ENCODE measurements around the gene CEMIP2.

The CEMIP2 gene

DNA sequence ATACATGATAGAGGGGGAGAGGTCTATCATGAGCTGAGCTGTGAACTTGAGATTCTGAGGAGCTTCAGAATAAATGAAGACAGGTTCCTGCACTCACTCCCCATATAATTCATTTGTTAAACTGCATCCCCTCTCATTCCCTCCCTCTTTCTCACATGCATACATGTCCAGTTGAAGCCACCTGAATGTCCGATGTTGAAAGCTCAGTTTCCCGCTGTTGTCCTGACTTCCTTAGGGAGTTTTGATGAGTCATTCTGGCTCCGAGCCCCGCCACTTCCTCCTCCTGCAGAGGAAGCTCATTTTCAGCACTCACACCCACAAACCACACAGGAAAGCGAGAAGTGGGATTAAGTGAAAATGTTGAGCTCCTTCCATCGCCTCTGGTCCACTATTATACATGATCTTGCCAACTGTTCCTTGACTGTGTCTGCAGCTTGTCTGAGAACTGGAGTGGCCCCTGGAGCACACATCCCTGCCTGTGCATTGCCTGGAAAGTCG lies 121.2 kb downstream of the CEMIP2 start:
- DNase-seq (ENCODE audit: low read depth), result peak; percentile 91

DNA sequence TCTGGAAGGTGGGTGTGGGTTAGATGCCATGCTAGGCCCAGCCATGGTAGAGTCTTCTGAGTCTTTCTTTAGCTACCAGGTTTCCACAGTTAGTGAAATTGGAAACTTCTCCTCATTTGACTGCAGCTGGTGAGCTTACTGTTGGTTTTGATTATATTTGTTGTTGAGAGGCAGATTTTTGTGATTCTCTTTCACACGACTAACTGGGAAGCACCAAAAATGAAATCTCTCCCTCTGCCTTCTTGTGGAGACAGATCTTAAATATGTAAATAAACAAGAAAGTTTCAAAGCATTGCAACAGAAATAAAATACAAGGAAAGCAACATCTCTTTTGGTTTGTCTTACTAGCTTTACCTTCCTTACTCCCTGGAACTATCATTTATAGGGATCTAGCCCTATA lies 122.2 kb downstream of the CEMIP2 start:
- DNase-seq (ENCODE audit: low read depth), result peak; percentile 21

DNA sequence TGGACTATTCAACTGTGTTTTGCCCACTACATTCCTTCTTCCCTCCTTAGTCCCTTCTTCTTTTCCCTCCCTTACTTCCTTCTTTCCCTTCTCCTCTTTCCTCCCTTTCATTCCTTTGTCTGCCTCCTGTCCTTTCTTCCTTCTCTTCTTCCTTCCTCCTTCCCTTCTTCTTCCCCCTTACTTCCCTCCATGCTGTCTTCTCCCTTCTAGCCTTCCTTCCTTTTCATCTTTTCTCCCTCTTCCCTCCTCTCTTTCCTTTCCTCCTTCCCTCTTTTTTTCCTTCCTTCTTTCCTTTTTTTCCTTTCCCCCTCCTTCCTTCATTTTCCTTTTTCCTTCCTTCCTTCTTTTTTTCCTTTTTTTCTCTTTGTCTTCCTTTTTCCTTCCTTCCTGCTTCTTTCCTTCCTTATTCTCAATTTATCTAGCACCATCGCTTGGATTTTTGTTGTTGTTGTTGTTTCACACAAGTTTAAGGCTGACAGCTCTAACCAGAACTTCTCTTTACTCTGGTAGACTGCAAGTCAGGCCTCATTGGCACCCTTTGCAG lies 123.4 kb downstream of the CEMIP2 start:
- DNase-seq (ENCODE audit: low read depth), result no peak

DNA sequence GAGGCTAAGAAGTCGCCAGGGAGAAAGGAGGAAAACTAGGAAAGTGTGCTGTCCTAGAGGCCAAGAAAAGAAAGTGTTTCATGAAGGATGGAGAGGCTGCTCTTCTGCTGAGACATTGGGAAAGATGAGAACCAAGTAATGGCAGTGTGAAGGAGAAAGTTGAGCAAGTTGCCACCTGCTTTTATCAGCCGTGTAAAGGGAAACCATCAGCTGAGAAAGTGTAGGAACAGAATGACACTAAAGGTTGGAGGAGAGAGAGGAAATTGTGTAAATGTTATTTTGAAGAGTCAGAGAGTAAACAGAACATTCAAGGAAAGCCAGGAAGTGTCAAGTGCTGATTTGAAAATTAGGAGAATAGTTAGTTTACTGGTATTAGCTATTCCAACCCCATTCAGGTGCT lies 125.0 kb downstream of the CEMIP2 start:
- no peak for DNase-seq (ENCODE audit: low read depth)

DNA sequence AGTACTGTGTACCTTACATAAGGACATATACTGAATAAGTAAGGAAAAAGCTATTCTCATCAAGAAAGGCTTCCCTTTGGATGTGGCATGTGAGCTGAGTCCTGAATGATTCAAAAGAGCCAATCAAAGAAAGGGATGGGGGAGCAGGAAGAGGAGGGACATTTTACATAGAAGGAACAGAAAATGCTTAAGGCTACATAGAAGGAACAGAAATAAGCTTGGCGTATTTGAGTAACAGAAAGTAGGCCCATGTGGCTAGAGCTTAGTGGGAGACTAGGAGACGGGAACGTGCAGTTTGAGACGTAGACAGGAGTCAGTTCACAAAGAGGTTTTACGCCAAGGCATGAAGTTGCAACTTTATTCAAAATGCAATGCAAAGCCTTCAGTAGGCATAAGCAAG lies 126.3 kb downstream of the CEMIP2 start:
- DNase-seq (ENCODE audit: low read depth), result no peak

DNA sequence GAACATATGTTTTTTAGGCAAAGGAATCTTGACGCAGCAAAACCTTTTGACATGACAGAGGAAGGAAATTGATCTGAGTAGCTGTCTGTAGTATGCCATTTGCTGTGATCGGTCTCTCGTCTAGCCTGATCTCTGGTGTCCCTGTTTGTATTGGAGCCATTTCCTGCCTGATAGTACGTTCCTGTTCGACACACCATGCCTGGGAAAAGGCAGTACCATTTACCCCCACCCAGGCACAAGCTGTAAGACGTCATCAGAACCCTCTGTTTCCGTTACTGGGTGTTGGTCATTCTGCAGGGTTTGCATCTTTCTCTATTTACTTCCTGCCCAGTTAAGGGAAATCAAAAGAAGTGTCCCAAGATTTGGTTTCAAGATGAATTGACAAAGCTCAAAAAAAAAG lies 129.7 kb downstream of the CEMIP2 start:
- DNase-seq (ENCODE audit: low read depth), result no peak

DNA sequence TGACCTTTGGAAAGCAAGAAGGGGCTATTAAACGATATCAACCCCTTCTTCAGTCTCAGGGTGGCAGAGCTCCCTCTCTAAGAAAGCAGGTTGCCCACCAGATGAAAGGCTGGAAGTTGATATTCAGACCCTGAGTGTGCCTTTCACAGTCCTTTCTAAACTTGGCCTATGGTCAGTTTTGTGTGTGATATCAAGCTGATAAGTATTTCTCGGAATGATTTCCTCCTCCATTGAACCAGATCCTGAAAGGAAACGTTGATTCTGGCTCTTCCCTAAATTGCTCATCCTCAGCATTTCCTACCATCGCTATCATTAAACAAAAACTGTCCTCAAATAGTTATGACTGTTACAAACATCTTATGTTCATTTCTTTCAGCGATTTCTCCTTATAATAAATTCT lies 130.4 kb downstream of the CEMIP2 start:
- no peak for DNase-seq (ENCODE audit: low read depth)

DNA sequence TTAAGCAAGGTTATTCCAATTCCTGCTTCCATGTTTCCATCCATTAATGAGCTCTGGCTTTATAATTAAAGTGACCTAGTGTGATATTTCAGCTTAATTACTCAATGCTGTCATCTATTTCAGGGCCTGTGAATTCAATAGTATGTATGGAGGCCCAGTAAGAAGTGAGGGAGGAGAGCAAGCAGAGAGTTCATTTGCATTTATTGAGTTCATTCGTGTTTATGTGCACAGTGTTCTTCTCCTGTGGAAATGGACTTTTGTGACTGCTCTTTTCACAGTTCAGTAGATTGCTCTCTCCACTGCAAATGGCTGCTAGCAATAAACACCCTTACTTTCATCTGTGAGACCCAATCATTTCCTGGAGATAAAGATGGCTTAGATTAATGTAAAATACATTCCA lies 130.9 kb downstream of the CEMIP2 start:
- no peak for DNase-seq (ENCODE audit: low read depth)

DNA sequence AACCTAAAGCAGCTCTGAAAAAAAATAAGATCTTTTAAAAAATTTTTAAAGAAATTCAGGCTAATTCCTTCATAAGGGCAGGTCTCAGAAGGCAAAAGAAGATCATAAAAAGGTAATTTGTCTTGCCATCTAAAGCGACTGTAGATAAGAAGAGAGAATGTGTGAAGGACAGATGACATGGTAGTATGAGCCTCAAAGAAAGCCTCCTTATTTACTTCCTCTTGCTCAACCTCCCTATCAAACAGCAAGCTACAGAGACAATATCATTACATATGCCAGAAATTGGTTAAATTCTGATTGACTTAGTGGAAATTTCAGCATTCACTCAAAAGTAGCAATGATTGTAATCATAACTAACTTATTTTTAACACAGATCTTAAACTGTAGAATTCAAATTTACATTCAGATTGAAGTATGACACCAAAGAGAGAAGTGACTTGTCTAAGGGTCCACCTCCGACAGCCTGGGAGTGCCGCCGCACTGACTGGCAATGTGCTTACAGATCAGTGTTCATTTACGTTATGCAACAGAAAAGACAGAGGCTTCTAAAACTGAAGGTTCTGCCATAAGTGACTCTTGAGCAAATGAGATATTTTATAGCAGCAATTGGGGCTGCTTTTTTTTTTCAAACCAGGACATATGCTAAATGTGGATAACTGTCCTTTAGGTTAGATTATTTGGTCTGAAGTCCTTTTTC lies 132.0 kb downstream of the CEMIP2 start:
- DNase-seq (ENCODE audit: low read depth), result no peak

DNA sequence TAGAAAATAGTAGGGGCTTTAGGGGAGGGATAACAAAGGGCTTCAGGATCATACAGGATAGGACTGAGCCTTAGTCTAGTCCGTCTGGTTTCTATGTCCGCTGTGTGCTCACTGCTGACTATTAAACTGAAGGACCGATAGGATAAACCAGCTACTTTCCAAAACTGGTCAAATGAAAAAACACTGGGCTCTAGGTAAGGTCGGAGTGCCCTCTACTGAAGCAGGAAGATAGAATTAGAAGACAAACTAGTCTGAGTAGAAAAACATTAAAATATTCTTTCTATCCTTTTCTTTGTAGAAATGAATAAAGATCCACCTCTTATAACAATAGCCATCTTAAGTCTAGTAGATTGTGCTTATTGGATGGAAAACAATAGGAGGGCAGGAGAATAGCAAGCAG lies 133.6 kb downstream of the CEMIP2 start:
- no peak for DNase-seq (ENCODE audit: low read depth)
